Pulmonary artery endothelial cell (primary cell): ENCODE data around the gene SPDYE1. TPM values are rescaled to one million over a fixed set of nuclear protein-coding genes. Genes with fewer than 3 reads are reported as not detected.

Source experiments
- DNase-seq: peaks from one replicate; pipeline ENCODE4 v3.0.0-alpha.2; 2011; ENCODE audit warnings: low read depth, low spot score
- total RNA-seq: library from RNA; depleted of rRNA; stranded (reverse); fragments of >200 nt; gene quantifications from 2 replicates; pipeline ENCODE4 v1.2.3, GENCODE V29; 2014

The SPDYE1 gene
- total RNA-seq, 1 donor from 2014 or later = not detected

GRCh38 chr7:44042221-44042620, 44.5 kb downstream of the SPDYE1 start:
- DNase-seq = no peak

GRCh38 chr7:44043902-44044301, 46.2 kb downstream of the SPDYE1 start:
- no peak for DNase-seq

GRCh38 chr7:44044315-44045225, 46.9 kb downstream of the SPDYE1 start, which contains the start of gene DBNL:
Gene DBNL (plus strand): TSS chr7:44044702. CDS start chr7:44044738, 36 bp downstream.
- peak; percentile 30 for DNase-seq

GRCh38 chr7:44045226-44046014, 47.7 kb downstream of the SPDYE1 start:
- no peak for DNase-seq

GRCh38 chr7:44046321-44047061, 48.8 kb downstream of the SPDYE1 start:
- no peak for DNase-seq

GRCh38 chr7:44048031-44048795, 50.5 kb downstream of the SPDYE1 start:
- DNase-seq = no peak

- DNase-seq = no peak
Observed at GRCh38 chr7:44050121-44050914, 52.6 kb downstream of the SPDYE1 start.

GRCh38 chr7:44050915-44051560, 53.3 kb downstream of the SPDYE1 start:
- no peak for DNase-seq

- DNase-seq = no peak
Observed at GRCh38 chr7:44051611-44052220, 54.0 kb downstream of the SPDYE1 start.

GRCh38 chr7:44052771-44053365, 55.2 kb downstream of the SPDYE1 start:
- DNase-seq = no peak

GRCh38 chr7:44056681-44057080, 59.0 kb downstream of the SPDYE1 start:
- no peak for DNase-seq

- DNase-seq = no peak
Observed at GRCh38 chr7:44057181-44057848, 59.6 kb downstream of the SPDYE1 start.

GRCh38 chr7:44057849-44058758, 60.4 kb downstream of the SPDYE1 start:
- DNase-seq = no peak

- DNase-seq = no peak
Observed at GRCh38 chr7:44058759-44059218, 61.1 kb downstream of the SPDYE1 start.

GRCh38 chr7:44059219-44060090, 61.8 kb downstream of the SPDYE1 start:
- no peak for DNase-seq
